Measurements from ENCODE around the gene HPCAL1. TPM values are rescaled to one million over a fixed set of nuclear protein-coding genes. Genes with fewer than 3 reads are reported as not detected.
A peak's percentile ranks its signal among the peaks of the same experiment; 100 is the strongest.

The HPCAL1 gene
- total and polyA plus RNA-seq, 10 of the 15 experiments (the other 5 are each of a cell fraction or from before 2014, with no cell fraction given), result 0.40 to 12.8 (median 7.9) TPM

- TF ChIP-seq, protein P1, sequence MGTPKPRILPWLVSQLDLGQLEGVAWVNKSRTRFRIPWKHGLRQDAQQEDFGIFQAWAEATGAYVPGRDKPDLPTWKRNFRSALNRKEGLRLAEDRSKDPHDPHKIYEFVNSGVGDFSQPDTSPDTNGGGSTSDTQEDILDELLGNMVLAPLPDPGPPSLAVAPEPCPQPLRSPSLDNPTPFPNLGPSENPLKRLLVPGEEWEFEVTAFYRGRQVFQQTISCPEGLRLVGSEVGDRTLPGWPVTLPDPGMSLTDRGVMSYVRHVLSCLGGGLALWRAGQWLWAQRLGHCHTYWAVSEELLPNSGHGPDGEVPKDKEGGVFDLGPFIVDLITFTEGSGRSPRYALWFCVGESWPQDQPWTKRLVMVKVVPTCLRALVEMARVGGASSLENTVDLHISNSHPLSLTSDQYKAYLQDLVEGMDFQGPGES (IDR thresholded peaks at IDR 0.05), result no peak
- TF ChIP-seq ETV6 (conservative IDR thresholded peaks at IDR 0.05 in 1 of 2, IDR thresholded peaks at IDR 0.05 in 1 of 2; ENCODE audit: borderline replicate concordance in 1 of 2, low read depth in 1 of 2) (peak in 1 of 2 experiments; percentile 65; a peak in 1 of 4 replicates), ZNF592 (IDR thresholded peaks at IDR 0.05) (no peak), HDGF (IDR thresholded peaks at IDR 0.05) (0 out of 2 replicates have a peak, but pooled peaks have one; percentile 58), TCF12 (IDR thresholded peaks at IDR 0.05; ENCODE audit: low read depth, low read length) (peak; percentile 99), MEF2A (IDR thresholded peaks at IDR 0.05; ENCODE audit: insufficient read depth, low read depth, low read length) (no peak), PML (IDR thresholded peaks at IDR 0.05; ENCODE audit: low read length) (peak; percentile 69; the same call in 1 of the 2 replicates), STAT3 (IDR thresholded peaks at IDR 0.05; ENCODE audit: low read depth, low read length) (no peak), MAX (IDR thresholded peaks at IDR 0.05; ENCODE audit: low read depth, low read length) (peak; percentile 99)
- TF ChIP-seq, protein P2, sequence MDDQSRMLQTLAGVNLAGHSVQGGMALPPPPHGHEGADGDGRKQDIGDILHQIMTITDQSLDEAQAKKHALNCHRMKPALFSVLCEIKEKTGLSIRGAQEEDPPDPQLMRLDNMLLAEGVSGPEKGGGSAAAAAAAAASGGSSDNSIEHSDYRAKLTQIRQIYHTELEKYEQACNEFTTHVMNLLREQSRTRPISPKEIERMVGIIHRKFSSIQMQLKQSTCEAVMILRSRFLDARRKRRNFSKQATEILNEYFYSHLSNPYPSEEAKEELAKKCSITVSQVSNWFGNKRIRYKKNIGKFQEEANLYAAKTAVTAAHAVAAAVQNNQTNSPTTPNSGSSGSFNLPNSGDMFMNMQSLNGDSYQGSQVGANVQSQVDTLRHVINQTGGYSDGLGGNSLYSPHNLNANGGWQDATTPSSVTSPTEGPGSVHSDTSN (IDR thresholded peaks at IDR 0.05; ENCODE audit: insufficient replicate concordance, low read depth, low read length), result peak; percentile 33
These were observed 146.1 kb downstream of the HPCAL1 start (continued) for GRCh38 chr2:10448576-10449485.
